HG03025 (cell line): ENCODE measurements around the gene G0S2.

ENCODE experiments used
- ATAC-seq: cut with Tn5 transposase; IDR thresholded peaks from one replicate; pipeline ENCODE4 v1.9.1; 2021; ENCODE audit warnings: mild to moderate bottlenecking, moderate library complexity; ENCODE audit not compliant: unreplicated experiment, low FRiP score

The G0S2 gene

DNA sequence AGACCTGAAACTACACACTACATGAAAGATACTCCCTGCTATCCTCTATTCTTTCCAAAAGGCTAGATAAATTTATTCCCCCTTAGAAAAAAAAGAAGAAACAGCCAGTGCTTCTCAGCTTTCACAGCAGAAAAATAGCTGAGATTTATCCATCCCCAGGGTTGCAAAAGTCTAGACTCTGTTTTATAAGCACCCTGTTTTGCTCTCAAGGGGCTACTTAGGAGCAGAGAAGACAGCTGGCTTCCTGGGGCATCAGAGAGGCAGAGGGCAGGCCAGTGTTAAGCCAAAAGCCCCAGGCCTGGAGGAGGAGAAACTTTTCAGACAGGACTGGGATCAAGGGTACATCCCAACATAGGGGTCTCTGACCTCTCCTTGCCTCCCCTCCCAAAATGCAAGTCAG is 26.9 kb upstream of the G0S2 start:
- no peak for ATAC-seq

- ATAC-seq = no peak
Measured at GRCh38 chr1:209648931-209649776, 26.1 kb upstream of the G0S2 start.

DNA sequence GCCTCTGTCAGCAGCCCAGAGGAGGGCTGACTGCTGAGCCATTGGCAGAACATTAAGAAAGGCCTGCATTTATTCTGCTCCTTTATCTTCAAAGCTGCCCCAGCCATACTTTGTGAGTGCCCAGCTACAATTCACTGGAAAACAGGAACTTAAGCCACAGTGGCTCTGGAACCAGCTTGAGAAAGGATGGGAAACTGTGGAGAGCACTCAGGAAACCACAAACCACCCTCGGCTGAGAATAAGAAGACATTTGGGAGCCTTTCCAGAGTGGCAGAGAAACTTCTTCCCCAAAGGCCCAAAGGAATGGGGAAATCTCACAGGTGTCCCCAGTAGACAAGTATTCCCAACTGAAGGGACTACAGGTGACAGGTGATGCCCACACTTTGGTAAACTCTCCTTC is 24.8 kb upstream of the G0S2 start:
- no peak for ATAC-seq

DNA sequence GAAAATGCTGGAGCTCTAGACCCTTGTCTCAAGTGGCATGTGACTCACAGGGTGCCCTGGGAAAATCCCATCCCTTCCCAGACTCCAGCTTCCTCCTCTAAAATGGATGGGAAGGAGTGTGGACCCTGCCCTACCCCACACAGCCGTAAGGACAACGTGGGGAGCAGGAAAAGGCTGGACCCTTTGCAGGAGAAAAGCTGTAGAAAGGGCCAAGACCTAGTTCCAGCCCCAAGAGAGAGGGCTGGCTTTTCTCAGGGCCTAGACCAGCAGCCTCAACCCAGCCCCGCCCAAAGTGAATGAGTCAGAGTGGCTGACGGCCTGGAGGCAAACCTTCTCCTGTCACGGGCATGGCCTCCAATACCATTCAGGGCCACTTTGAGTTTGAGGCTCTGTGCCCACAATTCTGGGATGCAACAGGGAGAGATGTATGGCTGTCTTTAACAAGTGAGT is 24.0 kb upstream of the G0S2 start:
- ATAC-seq = no peak

- no peak for ATAC-seq
Measured at GRCh38 chr1:209652121-209652735, 23.0 kb upstream of the G0S2 start, which contains the start of gene LAMB3. Gene LAMB3, minus strand, starts transcription at chr1:209652425. Its CDS starts 1,481 bp downstream, at chr1:209650944.

DNA sequence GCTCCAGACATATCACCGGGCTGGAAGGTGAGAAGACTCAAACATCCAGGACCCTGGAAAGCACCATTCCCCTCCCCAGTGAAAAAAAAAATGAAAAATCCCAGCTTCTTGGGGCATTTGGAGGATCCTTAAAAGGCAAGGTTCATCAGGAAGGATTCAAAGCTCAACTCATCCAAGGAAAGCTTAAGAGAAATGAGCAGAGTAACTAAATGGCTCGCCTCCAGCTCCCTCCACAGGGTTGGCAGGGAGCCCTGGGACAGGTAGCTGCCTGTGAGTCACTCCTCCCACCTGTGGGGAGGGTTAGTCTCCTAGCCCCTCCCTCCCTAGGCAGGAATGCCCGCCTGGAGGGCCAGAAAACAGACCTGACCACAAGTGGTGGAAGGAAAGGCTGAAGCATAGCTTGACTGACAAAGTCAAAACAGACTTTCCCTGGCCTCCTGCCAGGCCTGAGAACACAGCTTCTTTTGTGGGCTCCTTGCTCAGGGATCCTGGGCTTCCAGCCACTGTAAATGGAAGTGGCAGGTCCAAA is 22.3 kb upstream of the G0S2 start:
- no peak for ATAC-seq

DNA sequence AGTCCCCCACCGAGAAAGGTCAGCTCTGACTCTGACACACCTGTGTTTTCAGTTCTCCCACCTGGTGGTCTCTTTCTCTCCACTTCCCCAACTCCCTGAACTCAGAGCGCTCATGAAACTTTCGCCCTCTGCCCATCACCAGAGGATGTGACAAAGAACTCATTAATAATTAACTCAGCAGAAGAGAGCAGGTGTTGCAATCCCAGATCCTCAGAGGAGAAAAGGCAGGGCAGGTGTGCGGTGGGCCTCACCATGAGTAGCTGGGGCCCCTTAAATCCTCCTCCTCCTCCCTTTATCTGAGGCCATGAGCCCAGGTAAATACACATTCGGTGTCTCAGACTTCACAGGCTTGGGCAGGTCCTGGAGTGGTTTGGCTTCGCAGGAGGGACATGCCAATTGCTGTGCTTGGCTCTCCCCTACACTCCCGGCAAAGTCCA is 21.3 kb upstream of the G0S2 start:
- ATAC-seq = no peak

- ATAC-seq = no peak
Measured at GRCh38 chr1:209655411-209656231, 19.6 kb upstream of the G0S2 start.

DNA sequence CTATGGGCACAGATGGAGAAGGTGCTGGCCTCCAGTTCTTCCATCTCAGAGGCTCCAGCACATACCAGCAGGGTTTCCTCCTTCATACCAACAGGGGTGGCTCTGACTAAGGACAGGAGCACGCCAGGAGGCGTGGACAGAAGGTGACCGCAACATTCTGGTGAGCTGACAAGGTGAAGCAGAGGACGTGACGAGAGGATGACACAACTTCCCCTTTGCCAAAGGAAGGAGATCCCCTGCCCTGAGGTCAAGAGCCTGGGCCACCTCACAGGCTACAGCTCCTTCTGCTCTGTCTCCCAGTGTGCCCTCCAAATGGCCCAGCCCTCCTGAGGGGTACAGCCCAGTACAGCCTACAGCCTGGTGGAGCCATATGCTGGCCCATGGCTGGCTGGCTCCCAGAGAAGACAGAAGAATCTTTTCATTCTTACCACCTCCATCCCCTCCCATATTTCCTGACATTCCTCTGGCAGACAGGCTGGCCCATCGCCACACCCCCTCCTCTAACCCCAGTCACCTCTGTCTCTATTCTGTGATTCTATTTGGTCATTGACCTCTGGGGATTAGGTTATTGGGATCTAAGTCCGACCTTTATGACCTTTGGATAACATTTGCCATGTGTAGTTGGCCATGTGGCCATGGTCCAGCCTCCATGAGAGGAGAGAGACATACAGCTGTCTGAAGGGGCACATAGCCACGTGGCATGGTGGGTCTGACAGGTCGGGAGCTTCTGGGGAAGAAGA is 17.9 kb upstream of the G0S2 start:
- ATAC-seq = no peak

DNA sequence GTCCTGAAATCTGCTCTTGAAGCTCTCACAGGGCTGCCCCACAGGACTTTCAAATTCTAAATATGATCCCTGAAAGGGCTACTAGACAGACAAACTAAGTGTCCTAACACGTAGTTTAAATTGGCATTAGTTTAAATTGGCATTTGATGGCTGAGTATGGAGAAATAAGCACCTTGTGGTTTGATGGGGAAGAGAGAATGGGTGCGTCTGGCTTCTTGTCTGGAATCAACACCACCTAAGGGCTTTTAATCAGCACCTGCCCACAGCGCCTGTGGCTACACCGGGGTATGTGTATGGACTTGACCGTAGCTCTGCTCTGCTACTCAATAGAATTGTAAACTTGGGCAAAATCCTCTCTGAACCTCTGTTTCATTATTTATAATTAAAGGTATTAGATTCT is 17.3 kb upstream of the G0S2 start:
- ATAC-seq = no peak

GRCh38 chr1:209659909-209660308 is 15.3 kb upstream of the G0S2 start:
- ATAC-seq = no peak

DNA sequence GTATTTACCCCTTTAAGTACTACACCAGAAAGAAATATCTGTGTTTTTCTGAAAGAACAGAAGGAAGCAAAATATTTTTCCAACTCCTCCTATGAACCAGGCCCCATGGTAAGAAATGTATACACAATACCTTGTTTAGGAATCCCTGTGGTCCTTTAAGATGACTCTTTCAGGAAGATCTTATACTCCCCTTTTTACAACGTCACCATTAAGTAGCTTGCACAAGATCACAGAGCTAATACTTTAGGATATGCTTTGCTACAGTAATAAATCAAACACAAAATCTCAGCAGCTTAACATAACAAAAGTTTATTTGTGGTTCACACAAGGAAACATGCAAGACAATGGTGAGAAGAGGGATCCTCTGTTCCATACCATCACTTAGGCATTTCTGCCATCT is 14.1 kb upstream of the G0S2 start:
- ATAC-seq = no peak

- ATAC-seq = no peak
Measured at GRCh38 chr1:209662879-209663327, 12.3 kb upstream of the G0S2 start.

DNA sequence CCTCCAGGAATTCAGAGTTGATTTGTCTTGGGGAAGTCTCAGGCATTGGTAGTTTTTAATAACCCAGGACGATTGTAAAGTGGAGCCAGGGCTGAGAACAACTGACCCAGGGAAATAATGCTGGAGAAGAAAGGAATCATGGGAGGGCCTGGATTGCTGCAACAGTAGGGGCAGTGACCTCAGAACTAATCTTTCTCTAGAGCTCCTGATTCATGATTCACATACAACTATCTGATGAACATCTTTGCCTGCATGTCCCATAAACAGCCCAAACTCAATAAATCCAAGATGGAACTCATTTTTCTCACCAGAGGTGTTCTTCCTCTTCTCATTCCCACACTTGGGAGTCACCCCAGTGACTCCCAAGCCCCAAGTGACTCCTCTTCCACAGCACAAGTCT is 8.1 kb upstream of the G0S2 start:
- no peak for ATAC-seq

DNA sequence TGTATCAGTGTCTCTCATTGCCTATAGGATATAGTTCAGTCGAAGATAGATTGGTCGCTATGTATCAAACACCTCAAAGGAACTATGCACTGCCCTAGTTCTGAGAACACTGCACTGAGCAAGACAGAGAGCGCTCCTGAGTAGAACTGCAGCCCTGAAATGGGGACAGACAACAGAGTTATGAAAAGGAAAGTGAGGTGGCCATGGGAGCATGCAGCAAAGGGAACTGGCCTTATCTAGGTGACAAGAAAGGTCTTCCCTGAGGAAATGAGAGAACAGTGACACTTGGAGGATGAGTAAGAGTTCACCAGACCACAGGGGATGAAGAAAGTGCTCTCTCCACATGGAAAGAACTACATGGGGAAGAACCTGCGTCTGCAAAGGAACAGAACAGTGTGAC is 7.5 kb upstream of the G0S2 start:
- peak; percentile 49 for ATAC-seq

- no peak for ATAC-seq
Measured at GRCh38 chr1:209670441-209671082, 4.7 kb upstream of the G0S2 start.

GRCh38 chr1:209672705-209673630 is 2.2 kb upstream of the G0S2 start:
- ATAC-seq = peak; percentile 80

DNA sequence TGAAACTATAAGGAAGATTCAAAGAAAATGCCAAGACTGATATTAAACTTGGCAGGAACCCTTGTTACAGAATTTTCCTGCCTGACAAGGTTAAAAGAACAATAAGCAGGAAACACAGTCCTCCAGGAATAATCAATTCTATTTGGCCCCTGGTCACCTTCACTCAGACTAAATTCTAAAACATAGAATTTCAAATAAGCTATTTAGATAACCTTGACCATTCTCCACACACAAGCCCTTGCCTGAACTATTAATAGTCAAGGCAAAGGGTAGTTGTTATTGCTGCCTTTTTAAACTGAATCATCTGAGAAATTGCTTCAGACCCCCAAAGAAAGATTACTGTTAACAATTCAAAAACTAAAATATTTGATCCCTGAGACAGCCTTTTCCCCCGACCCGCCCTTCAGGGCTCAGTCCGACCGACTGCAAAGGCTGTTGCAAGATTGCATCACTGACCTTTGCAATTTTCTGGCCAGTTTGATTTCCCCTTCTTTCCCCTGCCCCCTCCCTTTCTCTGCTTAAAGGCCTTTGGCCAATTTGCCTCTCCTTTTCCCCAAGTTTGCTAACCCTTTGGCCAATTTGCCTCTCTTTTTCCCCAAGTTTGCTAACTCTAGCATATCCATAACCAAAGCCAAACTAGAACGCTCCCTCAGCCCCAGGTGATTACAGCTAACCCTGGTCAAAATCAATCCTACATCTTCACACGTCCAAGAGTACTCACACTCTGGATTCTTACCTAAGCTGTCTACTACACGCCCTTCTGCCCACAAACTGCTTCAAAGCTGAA is 1.4 kb upstream of the G0S2 start:
- no peak for ATAC-seq
